ENCODE results near the gene STEAP1B.

STEAP1B gene

DNA sequence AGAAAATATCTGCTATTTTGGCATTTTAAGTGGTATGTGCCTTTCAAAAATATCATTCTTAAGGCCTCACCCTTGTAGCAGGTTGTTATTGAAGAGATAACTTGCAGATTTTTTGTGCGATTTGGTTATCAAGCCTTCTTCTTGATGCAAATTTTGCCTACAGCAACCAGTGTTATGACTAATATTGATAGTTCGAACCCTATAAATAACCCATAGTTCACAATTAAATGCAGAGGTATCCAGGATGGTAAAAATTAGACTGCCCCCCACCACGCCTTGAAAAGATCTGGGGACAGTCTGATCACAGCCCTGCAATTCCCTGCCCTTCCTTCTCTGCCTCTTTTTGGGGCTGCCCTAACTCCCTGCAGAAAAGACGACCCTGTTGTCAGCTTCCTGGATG, 114.7 kb downstream of the STEAP1B start:
- DNase-seq (ENCODE audit: low read depth) = no peak
- TF ChIP-seq, protein P1, sequence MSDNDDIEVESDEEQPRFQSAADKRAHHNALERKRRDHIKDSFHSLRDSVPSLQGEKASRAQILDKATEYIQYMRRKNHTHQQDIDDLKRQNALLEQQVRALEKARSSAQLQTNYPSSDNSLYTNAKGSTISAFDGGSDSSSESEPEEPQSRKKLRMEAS (IDR thresholded peaks at IDR 0.05; ENCODE audit: low read depth, low read length) = no peak
- no peak for TF ChIP-seq POLR2A (IDR thresholded peaks at IDR 0.05; ENCODE audit: extremely low read depth, insufficient read length)
- no peak for TF ChIP-seq MYC (IDR thresholded peaks at IDR 0.05; ENCODE audit: low read depth, low read length)
- TF ChIP-seq, protein P2, sequence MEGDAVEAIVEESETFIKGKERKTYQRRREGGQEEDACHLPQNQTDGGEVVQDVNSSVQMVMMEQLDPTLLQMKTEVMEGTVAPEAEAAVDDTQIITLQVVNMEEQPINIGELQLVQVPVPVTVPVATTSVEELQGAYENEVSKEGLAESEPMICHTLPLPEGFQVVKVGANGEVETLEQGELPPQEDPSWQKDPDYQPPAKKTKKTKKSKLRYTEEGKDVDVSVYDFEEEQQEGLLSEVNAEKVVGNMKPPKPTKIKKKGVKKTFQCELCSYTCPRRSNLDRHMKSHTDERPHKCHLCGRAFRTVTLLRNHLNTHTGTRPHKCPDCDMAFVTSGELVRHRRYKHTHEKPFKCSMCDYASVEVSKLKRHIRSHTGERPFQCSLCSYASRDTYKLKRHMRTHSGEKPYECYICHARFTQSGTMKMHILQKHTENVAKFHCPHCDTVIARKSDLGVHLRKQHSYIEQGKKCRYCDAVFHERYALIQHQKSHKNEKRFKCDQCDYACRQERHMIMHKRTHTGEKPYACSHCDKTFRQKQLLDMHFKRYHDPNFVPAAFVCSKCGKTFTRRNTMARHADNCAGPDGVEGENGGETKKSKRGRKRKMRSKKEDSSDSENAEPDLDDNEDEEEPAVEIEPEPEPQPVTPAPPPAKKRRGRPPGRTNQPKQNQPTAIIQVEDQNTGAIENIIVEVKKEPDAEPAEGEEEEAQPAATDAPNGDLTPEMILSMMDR (IDR thresholded peaks at IDR 0.05; ENCODE audit: low read depth, low read length) = no peak
- H3K4me3 ChIP-seq (ENCODE audit: low read depth, low read length) = no peak overlapping the region

GRCh38 chr7:22380333-22380732, 119.7 kb downstream of the STEAP1B start:
- TF ChIP-seq POLR2A (IDR thresholded peaks at IDR 0.05; ENCODE audit: extremely low read depth, insufficient read length) = no peak
- TF ChIP-seq, protein P2 (IDR thresholded peaks at IDR 0.05; ENCODE audit: low read depth, low read length) = no peak
- no peak for TF ChIP-seq MYC (IDR thresholded peaks at IDR 0.05; ENCODE audit: low read depth, low read length)
- TF ChIP-seq, protein P1 (IDR thresholded peaks at IDR 0.05; ENCODE audit: low read depth, low read length) = no peak
- no peak overlapping the region for H3K4me3 ChIP-seq (ENCODE audit: low read depth, low read length)
- no peak for DNase-seq (ENCODE audit: low read depth)

DNA sequence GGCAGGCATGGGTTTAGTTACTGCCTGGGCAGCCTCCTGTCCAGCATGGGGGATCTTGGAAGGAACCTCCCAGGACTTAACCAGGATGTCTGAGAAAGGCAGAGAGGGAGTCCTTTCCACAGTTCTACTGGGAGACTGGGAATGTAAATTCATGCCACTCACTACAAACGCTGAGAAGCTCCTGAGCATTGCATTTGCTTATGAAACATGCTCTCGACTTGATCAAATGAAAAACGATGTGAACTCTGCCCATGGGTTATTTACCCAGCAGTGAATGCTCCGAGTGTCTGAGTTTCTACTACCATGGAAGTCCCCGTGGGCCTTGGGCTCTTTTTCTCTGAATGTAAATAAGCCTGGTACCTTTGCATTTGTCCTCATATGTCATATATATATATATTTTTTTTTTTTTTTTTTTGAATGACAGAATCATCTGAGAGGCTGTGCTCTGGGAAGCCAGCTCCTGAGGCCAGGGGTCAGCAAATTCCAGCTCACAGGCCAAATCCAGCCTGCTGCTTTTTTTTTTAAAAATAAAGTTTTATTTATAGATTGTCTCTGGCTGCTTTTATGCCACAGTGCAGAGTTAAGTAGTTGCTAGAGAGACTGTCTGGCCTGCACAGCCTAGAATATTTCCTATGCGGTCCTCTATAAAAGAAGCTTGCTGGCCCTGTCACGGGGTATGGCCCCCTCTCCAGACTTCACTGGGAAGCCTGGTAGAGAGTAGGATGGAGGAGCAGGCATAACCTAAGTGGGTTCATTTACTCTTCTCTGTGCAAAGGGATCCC, 121.6 kb downstream of the STEAP1B start:
- H3K4me3 ChIP-seq (ENCODE audit: low read depth, low read length) = no peak overlapping the region

DNA sequence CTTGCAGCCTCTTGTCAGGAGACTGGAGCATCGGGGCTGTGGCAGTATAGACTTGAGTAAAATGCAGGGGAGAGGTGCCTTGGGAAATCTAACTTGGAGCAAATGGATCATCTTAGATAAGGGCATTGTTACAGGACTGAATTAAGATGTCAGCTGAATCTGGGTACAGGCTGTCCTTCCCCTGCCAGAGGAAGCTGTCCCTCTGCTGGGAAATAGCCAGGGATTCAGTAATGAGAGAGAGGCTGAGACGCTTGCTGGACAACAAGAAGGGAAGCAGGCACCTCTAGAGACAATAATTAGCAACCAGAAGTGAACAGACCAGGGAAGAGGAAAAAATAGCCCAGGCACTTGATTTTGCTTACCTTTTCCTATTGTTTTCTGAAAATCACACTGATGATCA, 122.3 kb downstream of the STEAP1B start:
- TF ChIP-seq, protein P1 (IDR thresholded peaks at IDR 0.05; ENCODE audit: low read depth, low read length) = no peak
- TF ChIP-seq, protein P2 (IDR thresholded peaks at IDR 0.05; ENCODE audit: low read depth, low read length) = no peak
- TF ChIP-seq POLR2A (IDR thresholded peaks at IDR 0.05; ENCODE audit: extremely low read depth, insufficient read length) (no peak), MYC (IDR thresholded peaks at IDR 0.05; ENCODE audit: low read depth, low read length) (no peak)
- DNase-seq (ENCODE audit: low read depth) = no peak
- no peak overlapping the region for H3K4me3 ChIP-seq (ENCODE audit: low read depth, low read length)

More for the DNA sequence above, 121.6 kb downstream of the STEAP1B start:
- DNase-seq (ENCODE audit: low read depth) = no peak
- TF ChIP-seq, protein P1 (IDR thresholded peaks at IDR 0.05; ENCODE audit: low read depth, low read length) = no peak
- TF ChIP-seq, protein P2 (IDR thresholded peaks at IDR 0.05; ENCODE audit: low read depth, low read length) = no peak
- TF ChIP-seq MYC (IDR thresholded peaks at IDR 0.05; ENCODE audit: low read depth, low read length) (no peak), POLR2A (IDR thresholded peaks at IDR 0.05; ENCODE audit: extremely low read depth, insufficient read length) (no peak)

DNA sequence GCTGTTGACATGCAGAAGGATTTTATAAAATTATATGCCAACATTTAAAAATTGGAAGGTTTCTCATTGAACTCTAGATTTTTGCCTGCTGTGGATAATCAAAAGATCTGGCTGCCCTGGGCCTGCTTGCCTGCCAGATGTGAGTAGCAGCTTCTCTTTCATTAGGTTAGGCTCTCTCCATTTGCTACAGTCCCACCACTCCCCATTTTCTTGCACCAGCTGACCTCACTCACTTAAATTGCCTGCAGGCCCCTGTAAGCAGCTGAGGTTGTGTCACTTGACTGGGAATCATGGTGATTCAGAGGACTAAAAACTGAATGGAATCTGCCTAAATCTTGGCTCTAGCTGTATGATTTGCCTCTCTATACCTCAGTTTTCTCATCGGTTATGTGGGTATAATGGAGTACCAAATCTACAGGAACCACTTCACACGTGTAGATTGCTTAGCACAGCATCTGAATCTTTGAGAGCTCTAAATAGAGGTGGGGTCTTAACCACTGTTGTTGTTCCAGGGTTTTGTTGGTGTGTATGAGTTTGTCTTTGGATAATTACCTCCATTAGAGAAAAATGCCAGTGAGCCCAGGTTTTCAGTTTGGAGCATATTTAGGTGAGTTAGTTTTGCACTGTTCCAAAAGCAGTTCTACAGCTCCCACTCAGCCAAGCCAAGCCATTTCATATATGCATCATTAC, 124.5 kb downstream of the STEAP1B start:
- no peak overlapping the region for H3K4me3 ChIP-seq (ENCODE audit: low read depth, low read length)
- no peak for DNase-seq (ENCODE audit: low read depth)
- no peak for TF ChIP-seq POLR2A (IDR thresholded peaks at IDR 0.05; ENCODE audit: extremely low read depth, insufficient read length)

GRCh38 chr7:22373911-22374310, 126.1 kb downstream of the STEAP1B start:
- no peak for DNase-seq (ENCODE audit: low read depth)
- TF ChIP-seq, protein P2 (IDR thresholded peaks at IDR 0.05; ENCODE audit: low read depth, low read length) = no peak
- TF ChIP-seq MYC (IDR thresholded peaks at IDR 0.05; ENCODE audit: low read depth, low read length) (no peak), POLR2A (IDR thresholded peaks at IDR 0.05; ENCODE audit: extremely low read depth, insufficient read length) (no peak)
- TF ChIP-seq, protein P1 (IDR thresholded peaks at IDR 0.05; ENCODE audit: low read depth, low read length) = no peak
- H3K4me3 ChIP-seq (ENCODE audit: low read depth, low read length) = no peak overlapping the region
